GM19043 (cell line): Measurements from ENCODE around the gene WDTC1.

Experiments used
- ATAC-seq: cut with Tn5 transposase; IDR thresholded peaks from one replicate; pipeline ENCODE4 v1.9.1; 2021; ENCODE audit warnings: low read depth; ENCODE audit not compliant: unreplicated experiment

WDTC1 gene

GRCh38 chr1:27332536-27333281 is 98.3 kb downstream of the WDTC1 start:
- no peak for ATAC-seq

- no peak for ATAC-seq
These were observed 99.4 kb downstream of the WDTC1 start for GRCh38 chr1:27333717-27334279.

- ATAC-seq, result no peak
These were observed 101.3 kb downstream of the WDTC1 start for GRCh38 chr1:27335506-27336422.

- ATAC-seq, result no peak
These were observed 102.3 kb downstream of the WDTC1 start for GRCh38 chr1:27336756-27337155.

- no peak for ATAC-seq
These were observed 104.3 kb downstream of the WDTC1 start for GRCh38 chr1:27338751-27339150.

- no peak for ATAC-seq
These were observed 104.8 kb downstream of the WDTC1 start for GRCh38 chr1:27339213-27339612.

- peak; percentile 52 for ATAC-seq
These were observed 107.3 kb downstream of the WDTC1 start, which contains the start of gene SYTL1 for GRCh38 chr1:27341525-27342252. TSS of gene SYTL1 (plus strand) at chr1:27342022. CDS start at chr1:27345335, 3,313 bp downstream.

GRCh38 chr1:27342391-27342777 is 108.0 kb downstream of the WDTC1 start:
- peak; percentile 12 for ATAC-seq

- ATAC-seq, result no peak
These were observed 108.6 kb downstream of the WDTC1 start for GRCh38 chr1:27342778-27343638.

- ATAC-seq, result no peak
These were observed 109.2 kb downstream of the WDTC1 start for GRCh38 chr1:27343639-27344025.

- ATAC-seq, result no peak
These were observed 110.8 kb downstream of the WDTC1 start for GRCh38 chr1:27345272-27345671.

- ATAC-seq, result no peak
These were observed 111.9 kb downstream of the WDTC1 start for GRCh38 chr1:27346357-27346756.

- ATAC-seq, result no peak
These were observed 112.7 kb downstream of the WDTC1 start for GRCh38 chr1:27346991-27347624.

GRCh38 chr1:27348861-27349783 is 114.7 kb downstream of the WDTC1 start:
- no peak for ATAC-seq

GRCh38 chr1:27349784-27350662 is 115.6 kb downstream of the WDTC1 start:
- no peak for ATAC-seq

GRCh38 chr1:27350663-27351540 is 116.5 kb downstream of the WDTC1 start:
- no peak for ATAC-seq
